ENCODE measurements around the gene AWAT1. TPM values are rescaled to one million over a fixed set of nuclear protein-coding genes. Genes with fewer than 3 reads are reported as not detected.
A peak's percentile ranks its signal among the peaks of the same experiment; 100 is the strongest.

AWAT1 gene
- total and polyA plus RNA-seq, 4 donors, result not detected

DNA sequence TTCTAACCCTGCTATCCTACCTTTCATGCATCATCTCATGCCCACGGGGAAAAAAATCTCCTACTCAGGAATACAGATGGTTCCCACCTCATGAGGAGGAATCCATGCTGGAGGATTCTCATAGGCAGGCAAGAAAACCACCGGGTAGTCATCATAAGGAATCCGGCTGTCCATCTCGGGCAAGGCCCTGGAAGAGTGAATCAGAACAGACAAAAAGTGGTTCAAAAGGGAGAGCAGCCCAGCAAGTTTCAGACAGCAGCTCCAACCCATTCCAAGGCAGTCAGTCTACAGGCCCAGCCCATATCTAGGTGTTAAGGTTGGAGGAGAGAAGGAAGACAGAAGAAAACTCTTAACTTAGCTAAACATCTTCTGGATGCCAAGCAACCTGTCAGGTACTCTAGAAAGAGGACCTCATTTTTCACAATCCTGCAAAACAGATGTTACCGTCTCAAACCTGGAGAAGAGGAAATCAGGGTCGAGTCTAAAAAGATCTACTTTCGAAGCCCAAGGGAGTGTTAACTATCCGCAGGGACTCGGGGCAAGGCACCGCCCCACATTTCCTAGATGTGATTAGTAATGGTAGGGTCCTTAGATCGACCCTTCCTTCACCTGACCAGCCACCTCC is 54.8 kb downstream of the AWAT1 start:
- DNase-seq (no peak), ATAC-seq (ENCODE audit: insufficient read depth, low FRiP score) (no peak)
- Histone ChIP-seq H3K27ac (ENCODE audit: low read depth in 1 of 2, low read length in 1 of 2) (peak overlapping the region; percentile 34 to 73), H3K4me3 (peak overlapping the region; percentile 55), H3K36me3 (ENCODE audit: control insufficient read depth in 4 of 4, insufficient read depth in 4 of 4, low read length in 4 of 4) (peaks cover 0 to 8% (median 2%) of the 10 kb centered on the region in 4 donors), H3K9ac (ENCODE audit: insufficient read depth in 1 of 2, low read length in 2 of 2) (peak overlapping the region; percentile 73 to 74), H3K9me3 (ENCODE audit: control insufficient read depth in 4 of 4, insufficient read depth in 3 of 4, low read length in 3 of 4) (peaks cover 0 to 2% (median 0%) of the 10 kb centered on the region in 4 donors), H3K27me3 (ENCODE audit: control insufficient read depth in 3 of 3, insufficient read depth in 3 of 3, low read length in 2 of 3) (no peaks in the 10 kb centered on the region), H3K4me1 (ENCODE audit: control insufficient read depth in 5 of 5, insufficient read depth in 5 of 5, low read length in 5 of 5) (peaks cover 0 to 9% (median 0%) of the 10 kb centered on the region in 5 donors)
- 26 to 52% methylated on average over 11 of the region's 11 CpGs for WGBS, 2 donors
- TF ChIP-seq CTCF (IDR thresholded peaks at IDR 0.05; ENCODE audit: control extremely low read depth, extremely low read depth), result no peak

Small RNA genes within 50 kb of the gene (small RNA-seq; reads per million reads assigned to genes)
- gene RNA5SP507 (ENCODE audit: low replicate concordance), result not detected

Other genes with a start within 250 kb of the AWAT1 start
- gene AWAT2, start 184.7 kb upstream of the AWAT1 start, total RNA-seq, result not detected
- under 1 TPM in 1 of 2 donors, not detected in 1; 0.07 TPM for gene AWAT2, start 184.7 kb upstream of the AWAT1 start, polyA plus RNA-seq
- not detected for gene OTUD6A, start 172.2 kb upstream of the AWAT1 start, total RNA-seq
- not detected for gene OTUD6A, start 172.2 kb upstream of the AWAT1 start, polyA plus RNA-seq
- 10 to 100 TPM; 35.5 to 69.1 TPM for gene IGBP1, start 101.2 kb upstream of the AWAT1 start, total RNA-seq
- 10 to 100 TPM; 38.1 to 38.5 TPM for gene IGBP1, start 101.2 kb upstream of the AWAT1 start, polyA plus RNA-seq
- gene DGAT2L6, start 57.2 kb upstream of the AWAT1 start, total RNA-seq, result not detected
- gene DGAT2L6, start 57.2 kb upstream of the AWAT1 start, polyA plus RNA-seq, result not detected
- gene P2RY4, start 25.5 kb downstream of the AWAT1 start, total RNA-seq, result 1 to 10 TPM in 1 of 2 donors, under 1 TPM in 1; 0.37 to 1.3 TPM
- gene P2RY4, start 25.5 kb downstream of the AWAT1 start, polyA plus RNA-seq, result under 1 TPM; 0.06 to 0.08 TPM
- not detected for gene ARR3, start 33.7 kb downstream of the AWAT1 start, total RNA-seq
- gene ARR3, start 33.7 kb downstream of the AWAT1 start, polyA plus RNA-seq, result not detected
- gene RAB41, start 47.5 kb downstream of the AWAT1 start, total RNA-seq, result not detected
- gene RAB41, start 47.5 kb downstream of the AWAT1 start, polyA plus RNA-seq, result not detected
- 10 to 100 TPM; 25.6 to 26.3 TPM for gene PDZD11, start 55.3 kb downstream of the AWAT1 start, total RNA-seq
- 10 to 100 TPM; 29.8 to 55.9 TPM for gene PDZD11, start 55.3 kb downstream of the AWAT1 start, polyA plus RNA-seq
- gene KIF4A, start 55.4 kb downstream of the AWAT1 start, total RNA-seq, result 1 to 10 TPM in 1 of 2 donors, under 1 TPM in 1; 0.61 to 2.4 TPM
- under 1 TPM; 0.33 to 0.66 TPM for gene KIF4A, start 55.4 kb downstream of the AWAT1 start, polyA plus RNA-seq
- not detected for gene GDPD2, start 188.7 kb downstream of the AWAT1 start, total RNA-seq
- gene GDPD2, start 188.7 kb downstream of the AWAT1 start, polyA plus RNA-seq, result not detected
- 10 to 100 TPM; 26.7 to 31.5 TPM for gene DLG3, start 210.2 kb downstream of the AWAT1 start, total RNA-seq
- gene DLG3, start 210.2 kb downstream of the AWAT1 start, polyA plus RNA-seq, result 10 to 100 TPM in 1 of 2 donors, 1 to 10 TPM in 1; 9.3 to 10.5 TPM